ENCODE measurements around the gene SLC26A1. TPM values are rescaled to one million over a fixed set of nuclear protein-coding genes. Genes with fewer than 3 reads are reported as not detected.
A peak's percentile ranks its signal among the peaks of the same experiment; 100 is the strongest.

The SLC26A1 gene
- total and polyA plus RNA-seq, 2 of the 13 experiments (the other 11 are each of a cell fraction or from before 2014, with no cell fraction given) = 5.4 to 22.9 TPM

- TF ChIP-seq UBTF (CRISPR knock-in tag; IDR thresholded peaks at IDR 0.05) (peak; percentile 42; the same call in 1 of the 2 replicates), MTERF4 (CRISPR knock-in tag; IDR thresholded peaks at IDR 0.05) (0 out of 2 replicates have a peak, but pooled peaks have one; percentile 22), THAP9 (CRISPR knock-in tag; IDR thresholded peaks at IDR 0.05; ENCODE audit: borderline replicate concordance) (no peak), ZNF776 (CRISPR knock-in tag; IDR thresholded peaks at IDR 0.05) (peak; percentile 47; the same call in 1 of the 2 replicates), SALL2 (CRISPR knock-in tag; IDR thresholded peaks at IDR 0.05) (peak; percentile 69; the same call in 1 of the 2 replicates), IKZF5 (CRISPR knock-in tag; IDR thresholded peaks at IDR 0.05) (0 out of 2 replicates have a peak, but pooled peaks have one; percentile 13), MEIS1 (CRISPR knock-in tag; IDR thresholded peaks at IDR 0.05; ENCODE audit: borderline replicate concordance) (0 out of 2 replicates have a peak, but pooled peaks have one; percentile 21), TOPORS (CRISPR knock-in tag; IDR thresholded peaks at IDR 0.05) (0 out of 2 replicates have a peak, but pooled peaks have one; percentile 48), HOXA3 (CRISPR knock-in tag; IDR thresholded peaks at IDR 0.05) (no peak; the same call in 1 of the 2 replicates), ZNF772 (CRISPR knock-in tag; IDR thresholded peaks at IDR 0.05) (no peak), ZNF609 (CRISPR knock-in tag; IDR thresholded peaks at IDR 0.05; ENCODE audit: borderline replicate concordance) (no peak), ZEB1 (IDR thresholded peaks at IDR 0.05; ENCODE audit: insufficient replicate concordance, low read depth) (peak; percentile 59), SAP130 (CRISPR knock-in tag; IDR thresholded peaks at IDR 0.05; ENCODE audit: low read depth) (peak; percentile 45), SPEN (CRISPR knock-in tag; IDR thresholded peaks at IDR 0.05; ENCODE audit: low read depth) (peak; percentile 45; the same call in 1 of the 2 replicates), JUNB (CRISPR knock-in tag; IDR thresholded peaks at IDR 0.05; ENCODE audit: borderline replicate concordance) (no peak)
These were observed 16.6 kb upstream of the SLC26A1 start (continued) for GRCh38 chr4:1009542-1010394.

Data from HepG2 (cell line).